Dedifferentiated amniotic fluid mesenchymal stem cell (primary cell): ENCODE data around the gene CUBN.
"Not testable (repeated sequence)": the region's sequence is repeated elsewhere in the genome, so short reads cannot be mapped to it uniquely, and the experiment has no call there.

ENCODE experiments used
- DNase-seq: peaks from one replicate; pipeline ENCODE4 v3.0.0-alpha.2; 2016; ENCODE audit errors: extremely low spot score

The CUBN gene

DNA sequence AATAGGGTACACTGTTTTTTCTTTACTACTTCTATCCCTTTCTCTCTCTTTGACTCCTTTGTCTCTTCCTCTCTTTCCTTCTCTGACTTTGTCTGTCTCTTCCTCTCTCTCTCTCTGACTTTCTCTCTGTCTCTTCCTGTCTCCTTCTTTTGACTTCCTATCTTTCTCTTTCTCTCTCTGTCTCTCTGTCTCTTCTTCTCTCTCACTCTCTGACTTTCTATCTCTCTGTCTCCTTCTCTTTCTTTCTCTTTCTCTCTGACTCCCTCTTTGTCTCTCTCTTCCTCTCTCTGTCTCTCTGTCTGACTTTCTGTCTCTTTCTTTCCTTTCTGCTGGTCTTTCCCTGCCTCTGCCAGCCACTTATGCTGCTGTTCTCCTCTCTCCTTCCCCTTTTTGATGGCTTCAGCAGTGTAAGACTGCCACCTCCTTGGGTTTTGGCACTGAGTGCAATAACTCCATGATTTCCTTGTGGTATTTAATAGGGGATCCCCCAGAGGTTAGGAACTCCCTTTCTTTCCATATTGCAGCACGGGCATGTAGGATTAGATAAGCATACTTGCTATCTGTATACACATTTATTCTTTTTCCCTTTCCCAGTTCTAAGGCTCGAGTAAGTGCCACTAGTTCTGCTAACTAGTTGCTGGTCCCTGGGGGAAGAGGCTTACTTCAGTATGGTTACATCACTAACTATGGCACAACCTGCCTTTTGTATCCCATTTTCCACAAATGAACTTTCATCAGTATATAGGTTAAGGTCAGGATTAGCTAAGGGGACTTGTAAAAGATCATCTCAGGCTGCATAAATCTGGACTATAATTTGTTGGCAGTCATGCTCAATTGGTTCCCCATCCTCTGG, 116.3 kb downstream of the CUBN start:
- not testable (repeated sequence) for DNase-seq

DNA sequence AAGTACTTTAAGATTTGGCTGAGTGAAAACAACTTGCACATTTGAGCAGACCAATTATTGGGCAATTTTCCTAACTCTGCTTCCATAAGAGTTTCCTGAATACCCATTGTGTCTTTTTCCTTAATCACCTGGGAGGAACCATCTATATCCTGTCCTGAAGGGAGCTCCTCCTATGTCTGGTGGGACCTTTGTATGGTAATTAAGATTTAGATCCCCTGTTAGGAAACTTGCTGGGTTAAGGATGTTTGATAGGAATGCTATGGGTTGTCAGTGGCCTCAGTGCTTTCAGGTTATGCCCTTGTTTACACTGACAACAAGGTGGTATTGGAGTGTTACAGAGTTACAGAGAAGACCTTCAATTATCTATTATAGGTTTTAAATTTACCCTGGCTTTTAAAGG, 116.9 kb downstream of the CUBN start:
- DNase-seq = not testable (repeated sequence)

- no peak for DNase-seq
Measured at GRCh38 chr10:17010363-17011145, 119.1 kb downstream of the CUBN start.

GRCh38 chr10:17009212-17009700, 120.4 kb downstream of the CUBN start:
- DNase-seq = peak; percentile 42

DNA sequence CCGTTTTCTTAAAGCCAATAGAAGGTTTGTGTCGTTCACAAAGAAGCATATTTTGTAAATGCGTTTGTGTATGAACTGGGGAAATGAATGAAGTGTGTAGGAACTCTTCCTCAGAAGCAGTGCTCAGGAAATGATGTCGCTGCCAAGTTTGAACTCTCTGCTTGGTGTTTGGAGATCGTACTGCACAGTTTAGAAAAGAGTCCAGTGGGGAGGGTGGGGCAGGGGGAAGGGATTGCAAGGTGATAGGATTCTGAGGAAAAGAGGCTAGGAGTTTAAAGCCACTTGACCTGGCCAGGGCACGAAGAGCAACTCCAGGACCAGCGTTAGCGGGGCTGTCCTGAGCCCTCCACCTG, 122.2 kb downstream of the CUBN start:
- no peak for DNase-seq

- no peak for DNase-seq
Measured at GRCh38 chr10:17006631-17007417, 122.8 kb downstream of the CUBN start.

- DNase-seq = no peak
Measured at GRCh38 chr10:17005621-17006566, 123.7 kb downstream of the CUBN start.

DNA sequence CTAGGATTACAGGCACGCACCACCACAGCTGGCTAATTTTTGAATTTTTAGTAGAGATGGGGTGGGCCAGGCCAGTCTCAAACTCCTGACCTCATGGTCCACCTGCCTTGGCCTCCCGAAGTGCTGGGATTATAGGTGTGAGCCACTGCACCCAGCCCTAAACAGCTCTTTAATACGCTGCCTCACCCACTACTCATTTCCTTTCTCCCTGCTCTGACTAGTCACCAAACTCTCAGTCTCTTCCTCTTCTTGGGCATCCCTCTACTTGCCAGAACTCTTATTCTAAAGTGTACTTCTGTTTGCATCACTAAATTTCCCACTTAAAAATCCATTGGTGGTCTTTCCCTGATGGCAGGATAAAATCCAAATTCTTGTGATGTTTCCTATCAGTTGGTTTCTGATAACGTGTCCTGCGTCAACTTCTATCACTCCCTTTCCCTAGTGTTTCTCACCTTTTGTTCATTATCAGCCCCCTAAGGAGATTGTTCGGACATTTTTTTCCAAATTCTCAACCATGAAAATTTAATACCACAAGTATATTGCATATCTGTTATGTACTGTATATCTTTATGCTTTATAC, 124.7 kb downstream of the CUBN start:
- no peak for DNase-seq

DNA sequence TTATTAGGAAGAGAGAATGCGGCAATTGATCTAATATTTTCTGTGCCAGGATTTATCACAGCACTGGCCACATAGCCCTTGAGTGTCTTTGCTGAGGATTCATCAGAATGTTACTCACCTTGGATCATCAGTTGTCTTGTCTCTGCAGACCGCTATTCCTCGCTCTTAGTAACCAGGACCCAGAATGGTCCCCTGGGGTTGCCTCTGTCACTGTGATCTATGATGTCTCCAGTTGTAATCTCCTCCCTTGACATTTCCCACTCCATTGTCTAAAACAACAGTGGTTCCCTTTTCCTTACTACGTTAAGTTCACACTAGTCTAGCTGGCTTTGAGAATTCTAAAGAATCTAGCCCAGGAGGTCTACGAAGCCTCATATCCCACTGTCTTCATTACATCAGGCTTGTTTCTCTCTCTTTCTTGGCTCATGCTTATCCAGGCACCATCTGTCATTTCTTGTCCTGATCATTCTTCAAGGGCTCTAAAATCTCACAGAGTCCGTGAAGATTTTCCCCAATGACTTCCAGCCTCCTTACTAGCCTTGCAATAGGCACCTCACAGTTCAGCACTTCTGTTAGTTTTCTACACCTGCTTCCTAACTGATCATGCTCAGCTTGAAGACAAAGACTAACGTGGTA, 125.8 kb downstream of the CUBN start:
- no peak for DNase-seq

GRCh38 chr10:17003151-17003550, 126.5 kb downstream of the CUBN start:
- peak; percentile 45 for DNase-seq

DNA sequence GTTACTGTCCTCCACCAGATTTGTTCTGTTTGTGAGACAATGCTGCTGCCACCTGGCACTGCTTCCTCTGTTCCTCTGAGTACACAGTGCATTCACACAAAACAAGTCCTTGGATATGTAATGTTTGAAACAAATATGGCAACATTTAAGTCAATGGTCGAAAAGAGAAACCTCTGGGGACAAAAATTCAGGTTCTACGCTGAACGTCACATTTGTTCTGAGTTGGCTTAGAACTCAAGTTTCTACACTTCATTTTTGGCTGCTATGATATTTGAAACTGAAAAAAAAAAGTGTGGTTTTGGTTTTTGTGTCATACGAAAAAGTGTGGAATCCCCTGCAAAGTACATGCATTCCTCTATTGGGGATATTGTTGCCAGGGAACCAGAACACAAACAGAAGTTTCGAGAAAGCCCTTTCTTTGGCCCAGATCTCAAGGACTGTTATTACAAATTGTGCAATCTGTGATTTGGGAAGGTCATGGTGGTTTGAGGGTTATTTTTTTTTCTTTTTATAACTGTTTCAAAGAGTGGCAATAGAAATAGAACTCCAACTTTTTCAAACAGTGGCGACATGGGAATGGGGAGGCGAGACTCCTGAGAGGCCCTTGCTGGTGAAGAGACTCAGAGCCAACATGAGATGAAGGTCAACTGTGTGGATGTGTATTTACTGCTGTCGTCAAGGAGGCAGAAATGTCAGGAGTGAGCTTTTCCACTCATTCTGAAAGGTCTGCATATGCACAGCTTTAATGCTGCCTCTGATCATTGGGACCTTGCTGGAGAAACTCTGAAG, 127.5 kb downstream of the CUBN start:
- peak; percentile 95 for DNase-seq

GRCh38 chr10:17001297-17001744, 128.3 kb downstream of the CUBN start:
- no peak for DNase-seq

DNA sequence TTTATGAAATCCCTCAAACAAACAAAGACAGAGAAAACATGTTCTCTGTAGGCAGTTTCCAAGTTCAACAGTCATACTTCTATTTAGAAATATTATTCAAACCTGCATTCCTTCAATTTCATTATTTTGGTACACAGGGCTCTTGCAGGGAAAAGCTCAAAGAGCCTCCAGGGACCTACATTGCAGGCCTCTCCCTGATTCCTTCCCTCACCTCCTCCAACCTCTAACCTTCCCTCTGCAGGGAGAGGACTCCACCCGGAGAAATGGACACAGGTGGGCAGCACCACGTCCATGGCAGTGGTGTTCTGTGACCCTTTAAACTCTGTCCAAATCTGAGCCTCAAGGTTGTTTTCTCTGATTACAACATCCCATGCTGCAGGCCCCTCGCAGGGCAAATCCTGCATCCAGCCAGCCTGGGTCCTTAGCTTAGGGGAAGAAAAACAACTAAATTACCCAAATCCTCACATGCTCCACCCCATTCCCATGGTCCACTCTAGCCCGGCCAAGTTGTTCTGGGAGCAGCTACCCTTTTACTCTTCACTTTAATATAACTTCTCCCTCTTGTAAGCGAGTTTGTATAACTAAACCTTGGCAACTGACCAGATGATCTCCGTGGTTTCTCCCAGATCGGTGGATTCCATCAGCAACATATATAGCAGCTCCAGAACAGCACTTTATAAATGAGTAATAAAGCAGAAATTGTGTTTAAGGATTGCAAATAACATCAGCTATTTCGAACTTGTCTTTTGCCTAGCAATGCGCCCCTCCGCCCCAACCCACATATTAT, 129.8 kb downstream of the CUBN start:
- DNase-seq = peak; percentile 62

DNA sequence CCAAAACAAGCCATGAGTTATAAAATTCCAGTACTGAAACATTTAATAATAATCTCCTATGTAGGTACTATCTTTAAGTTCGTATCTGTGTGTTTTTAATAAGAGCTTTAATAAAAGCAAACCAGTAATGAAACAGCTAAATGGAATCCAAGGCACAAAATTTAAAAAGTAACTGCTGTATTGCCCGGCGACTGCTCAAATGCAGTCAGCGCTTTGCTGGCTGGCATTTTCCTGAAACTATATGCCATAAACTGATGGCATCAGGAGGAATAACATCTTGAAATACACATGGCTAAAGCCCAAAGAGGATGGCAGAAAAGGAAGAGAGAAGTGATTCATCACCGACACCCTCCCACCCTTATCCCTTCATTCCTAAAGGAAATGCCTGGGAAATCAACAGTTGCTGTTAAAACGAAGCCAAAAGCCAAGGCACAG, 133.1 kb downstream of the CUBN start:
- no peak for DNase-seq

GRCh38 chr10:16995867-16996529, 133.6 kb downstream of the CUBN start:
- DNase-seq = peak; percentile 47

GRCh38 chr10:16993186-16993585, 136.4 kb downstream of the CUBN start:
- peak; percentile 14 for DNase-seq

- peak; percentile 30 for DNase-seq
Measured at GRCh38 chr10:16992611-16993119, 136.9 kb downstream of the CUBN start.

- no peak for DNase-seq
Measured at GRCh38 chr10:16991011-16991410, 138.6 kb downstream of the CUBN start.
